HCT116 (cell line): ENCODE measurements around the gene PHTF1. TPM values are rescaled to one million over a fixed set of nuclear protein-coding genes. Genes with fewer than 3 reads are reported as not detected.

Experiments used
- ATAC-seq: fragments of 200-7000 bp; cut with Tn5 transposase; 2 replicates; pipeline ENCODE4 v1.9.1; 2020; ENCODE audit warnings: mild to moderate bottlenecking, moderate library complexity
- BruUV-seq: library from RNA; stranded (reverse); fragments of 400-500 nt; replicated peaks from 2 replicates; lab custom pipeline; 2021; lab: Mats Ljungman, UMichigan
- CTCF ChIA-PET: fragments of 300-600 bp; sonication (Branson Sonifier 250); formaldehyde crosslinking; loops from one replicate; lab custom pipeline; 2021; ENCODE audit warnings: antibody characterized with exemption; lab: Charles Lee
- POLR2A ChIA-PET: fragments of 300-600, 350-600 bp; sonication (Branson Sonifier 250); formaldehyde crosslinking; loops from one replicate; lab custom pipeline; 2021; ENCODE audit warnings: antibody characterized with exemption; lab: Charles Lee
- RAD21 ChIA-PET, 2 experiments: fragments of 300-600 bp; sonication (Branson Sonifier 250); formaldehyde crosslinking; loops; one replicate each; lab custom pipeline; 2023; ENCODE audit warnings: low total read pairs in 2 of 2; ENCODE audit not compliant: uncharacterized antibody in 2 of 2, unreplicated experiment in 2 of 2, low non-redundant PET in 1 of 2; lab: Charles Lee
- DNase-seq: peaks from one replicate; pipeline ENCODE4 v3.0.0-alpha.2; 2010; ENCODE audit warnings: low read depth, low spot score
- H2AFZ ChIP-seq: fragments of 200-600 bp; shearing (Covaris generic), sonication (generic); 2 replicates; pipeline ENCODE4 v1.6.1; 2017; ENCODE audit warnings: low read depth, mixed run types, mixed read lengths, antibody characterized with exemption, low read length; ENCODE audit not compliant: poor library complexity, severe bottlenecking
- H3K27ac ChIP-seq: 2 replicates; pipeline ENCODE4 v1.5.1; 2012; ENCODE audit warnings: low read depth, low read length
- H3K27me3 ChIP-seq: fragments of 200-600 bp; sonication (generic); 2 replicates; pipeline ENCODE4 v1.6.1; 2016; ENCODE audit warnings: mixed run types, low read length, mixed read lengths; ENCODE audit not compliant: insufficient read depth
- H3K36me3 ChIP-seq, 2 experiments: fragments of 200-500 bp in 1 of 2; fragments of 200-600 bp in 1 of 2; sonication (Bioruptor generic) in 1 of 2; sonication (generic) in 1 of 2; 2 replicates each; pipeline versions ENCODE4 v1.5.1 to v1.6.1; 2014 to 2016; ENCODE audit warnings: low read length in 2 of 2, inconsistent platforms in 1 of 2, mixed read lengths in 1 of 2, mixed run types in 1 of 2; ENCODE audit not compliant: insufficient read depth in 2 of 2, control insufficient read depth in 1 of 2
- H3K4me1 ChIP-seq, 2 experiments: fragments of 200-600 bp in 1 of 2; sonication (generic) in 1 of 2; 2 replicates each; pipeline versions ENCODE4 v1.5.1 to v1.6.1; 2012 to 2017; ENCODE audit warnings: low read length in 2 of 2, inconsistent platforms in 1 of 2, mild to moderate bottlenecking in 1 of 2, mixed read lengths in 1 of 2, mixed run types in 1 of 2, moderate library complexity in 1 of 2; ENCODE audit not compliant: insufficient read depth in 2 of 2, control insufficient read depth in 1 of 2
- H3K4me2 ChIP-seq: fragments of 200-600 bp; sonication (generic); 2 replicates; pipeline ENCODE4 v1.6.1; 2017; ENCODE audit warnings: mixed run types, low read length, mixed read lengths
- H3K4me3 ChIP-seq, 2 experiments: fragments of 200-600 bp in 1 of 2; sonication (generic) in 1 of 2; replicated peaks in 1 of 2; 2 replicates each; pipeline ENCODE4 v1.5.1; 2011 to 2016; ENCODE audit warnings: low read length in 2 of 2, control low read depth in 1 of 2, low read depth in 1 of 2, mild to moderate bottlenecking in 1 of 2, mixed read lengths in 1 of 2, mixed run types in 1 of 2
- H3K79me2 ChIP-seq: fragments of 200-600 bp; sonication (generic); 2 replicates; pipeline ENCODE4 v1.6.1; 2017; ENCODE audit warnings: mild to moderate bottlenecking, mixed run types, low read length, moderate library complexity, mixed read lengths; ENCODE audit not compliant: insufficient read depth
- H3K9ac ChIP-seq: fragments of 200-600 bp; sonication (generic); 2 replicates; pipeline ENCODE4 v1.6.1; 2016; ENCODE audit warnings: low read length, mixed read lengths
- H3K9me2 ChIP-seq: fragments of 200-600 bp; sonication (generic), shearing (Covaris generic); 2 replicates; pipeline ENCODE4 v1.6.1; 2017; ENCODE audit warnings: mixed run types, mild to moderate bottlenecking, moderate library complexity; ENCODE audit not compliant: insufficient read depth
- H3K9me3 ChIP-seq, 2 experiments: fragments of 200-500 bp in 1 of 2; fragments of 200-600 bp in 1 of 2; sonication (Bioruptor generic) in 1 of 2; sonication (generic) in 1 of 2; 2 replicates each; pipeline ENCODE4 v1.6.1; 2014 to 2017; ENCODE audit warnings: low read length in 2 of 2, mixed read lengths in 2 of 2, inconsistent platforms in 1 of 2, low read depth in 1 of 2, mild to moderate bottlenecking in 1 of 2, mixed run types in 1 of 2, moderate library complexity in 1 of 2; ENCODE audit not compliant: control insufficient read depth in 1 of 2, insufficient read depth in 1 of 2
- H4K20me1 ChIP-seq: fragments of 200-600 bp; sonication (generic), shearing (Covaris generic); 2 replicates; pipeline ENCODE4 v1.6.1; 2017; ENCODE audit warnings: mixed run types, mild to moderate bottlenecking, moderate library complexity; ENCODE audit not compliant: insufficient read depth
- CBX3 ChIP-seq: IDR thresholded peaks from 2 replicates; pipeline ENCODE4 v1.6.1; 2012; ENCODE audit warnings: low read depth
- ELF1 ChIP-seq: IDR thresholded peaks from 2 replicates; pipeline ENCODE4 v1.6.1; 2012; ENCODE audit warnings: low read depth, borderline replicate concordance
- EZH2phosphoT487 ChIP-seq: fragments of 200-600 bp; IDR thresholded peaks from 2 replicates; pipeline ENCODE4 v1.6.1; 2018; ENCODE audit warnings: antibody characterized with exemption, borderline replicate concordance
- FOSL1 ChIP-seq: IDR thresholded peaks from 2 replicates; pipeline ENCODE4 v1.6.1; 2012; ENCODE audit warnings: low read depth
- POLR2A ChIP-seq: IDR thresholded peaks from 2 replicates; pipeline ENCODE4 v1.7.0; 2011; ENCODE audit warnings: borderline replicate concordance; ENCODE audit not compliant: insufficient read depth, insufficient read length; ENCODE audit errors: extremely low read depth
- POLR2AphosphoS5 ChIP-seq: IDR thresholded peaks from 2 replicates; pipeline ENCODE4 v1.6.1; 2011; ENCODE audit warnings: mild to moderate bottlenecking, low read depth, low read length, moderate library complexity
- SIN3A ChIP-seq: IDR thresholded peaks from 2 replicates; pipeline ENCODE4 v1.6.1; 2012; ENCODE audit warnings: low read depth
- SRF ChIP-seq: IDR thresholded peaks from 2 replicates; pipeline ENCODE4 v1.6.1; 2012; ENCODE audit warnings: low read depth
- TCF7L2 ChIP-seq: IDR thresholded peaks from 2 replicates; pipeline ENCODE4 v1.7.0; 2011; ENCODE audit warnings: borderline replicate concordance, inconsistent platforms; ENCODE audit not compliant: insufficient read depth, insufficient read length; ENCODE audit errors: extremely low read depth
- YY1 ChIP-seq: IDR thresholded peaks from 2 replicates; pipeline ENCODE4 v1.6.1; 2011; ENCODE audit warnings: low read length, low read depth, moderate library complexity, mild to moderate bottlenecking; ENCODE audit not compliant: insufficient replicate concordance; ENCODE audit errors: extremely low read depth
- ZFX ChIP-seq: fragments of 450-650 bp; IDR thresholded peaks from 2 replicates; pipeline ENCODE4 v1.6.1; 2017
- ZNF274 ChIP-seq: fragments of 200-500 bp; sonication (Bioruptor generic); IDR thresholded peaks from 2 replicates; pipeline ENCODE4 v1.6.1; 2014; ENCODE audit warnings: mild to moderate bottlenecking, low read depth, low read length, inconsistent platforms
- intact Hi-C: fragments of 100-400 bp; cut with micrococcal nuclease; formaldehyde crosslinking; loops from 2 replicates; pipeline ENCODE4 v1.10.0; 2022
- total RNA-seq: library from RNA; stranded (reverse); gene quantifications from one replicate; pipeline ENCODE4 v1.2.1, GENCODE V29; 2021; ENCODE audit not compliant: unreplicated experiment
- TF ChIP-seq, protein P1 (sequence below): IDR thresholded peaks from 2 replicates; pipeline ENCODE4 v1.6.1; 2012
- TF ChIP-seq, protein P2 (sequence below): IDR thresholded peaks from 2 replicates; pipeline ENCODE4 v1.6.1; 2011; ENCODE audit warnings: mild to moderate bottlenecking, low read length, moderate library complexity; ENCODE audit not compliant: insufficient replicate concordance; ENCODE audit errors: extremely low read depth
- TF ChIP-seq, protein P3 (sequence below): IDR thresholded peaks from 2 replicates; pipeline ENCODE4 v1.6.1; 2012
- TF ChIP-seq, protein P4 (sequence below): IDR thresholded peaks from 2 replicates; pipeline ENCODE4 v1.6.1; 2012; ENCODE audit warnings: low read depth
- TF ChIP-seq, protein P5 (sequence below), 3 experiments: fragments of 200-600 bp in 1 of 3; sonication (generic) in 1 of 3; IDR thresholded peaks in 2 of 3; conservative IDR thresholded peaks in 1 of 3; 2 replicates each; pipeline ENCODE4 v1.5.1; 2012 to 2017; ENCODE audit warnings: low read depth in 2 of 3, low read length in 2 of 3, antibody characterized with exemption in 1 of 3, borderline replicate concordance in 1 of 3, control low read depth in 1 of 3, mild to moderate bottlenecking in 1 of 3, mixed read lengths in 1 of 3, mixed run types in 1 of 3, moderate library complexity in 1 of 3; ENCODE audit not compliant: insufficient read depth in 1 of 3

PHTF1 gene
- total RNA-seq, 1 experiment from 2014 or later, result 11.4 TPM

DNA sequence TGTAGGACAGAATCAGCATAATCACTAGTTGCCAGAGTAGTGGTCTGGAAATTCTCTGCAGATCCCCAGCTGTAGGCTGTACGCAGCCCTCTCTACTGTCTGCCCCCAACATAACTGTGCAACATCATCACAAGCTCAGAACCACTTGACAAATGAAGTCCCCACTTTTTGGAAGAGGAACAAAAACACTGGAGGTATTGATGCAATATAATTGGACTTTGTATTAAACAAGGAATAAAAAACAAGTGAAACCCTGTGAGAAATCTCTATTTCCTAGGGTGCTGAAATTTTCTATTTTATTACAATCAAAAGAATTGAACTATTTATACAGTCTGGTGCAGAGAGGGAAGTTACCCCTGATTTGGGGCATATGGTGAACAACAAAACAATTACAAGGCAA is 15.2 kb downstream of the PHTF1 start:
- Histone ChIP-seq H3K27me3 (no peaks in the 10 kb centered on the region), H3K36me3 (no peaks in the 10 kb centered on the region), H3K4me1 (peaks cover 0 to 5% of the 10 kb centered on the region in 2 experiments; a peak in 1 of 4 replicates), H2AFZ (no peak overlapping the region), H3K79me2 (no peaks in the 10 kb centered on the region), H3K9me2 (no peaks in the 10 kb centered on the region), H3K4me3 (no peak overlapping the region), H3K27ac (no peak overlapping the region), H3K9me3 (no peaks in the 10 kb centered on the region), H4K20me1 (no peaks in the 10 kb centered on the region)
- DNase-seq (no peak), ATAC-seq (no peak)
- intact Hi-C loops, result no loop called here
- RAD21 ChIA-PET, result no interaction called here
- BruUV-seq, result no TSS peak
- no peak for TF ChIP-seq SIN3A
- no peak for TF ChIP-seq SRF
- no peak for TF ChIP-seq CBX3
- TF ChIP-seq TCF7L2, result no peak
- TF ChIP-seq YY1, result no peak
- no peak for TF ChIP-seq ZFX
- TF ChIP-seq ZNF274, result no peak
- no peak for TF ChIP-seq ELF1
- TF ChIP-seq FOSL1, result no peak
- TF ChIP-seq, protein P1, sequence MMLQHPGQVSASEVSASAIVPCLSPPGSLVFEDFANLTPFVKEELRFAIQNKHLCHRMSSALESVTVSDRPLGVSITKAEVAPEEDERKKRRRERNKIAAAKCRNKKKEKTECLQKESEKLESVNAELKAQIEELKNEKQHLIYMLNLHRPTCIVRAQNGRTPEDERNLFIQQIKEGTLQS, result no peak
- TF ChIP-seq, protein P2, sequence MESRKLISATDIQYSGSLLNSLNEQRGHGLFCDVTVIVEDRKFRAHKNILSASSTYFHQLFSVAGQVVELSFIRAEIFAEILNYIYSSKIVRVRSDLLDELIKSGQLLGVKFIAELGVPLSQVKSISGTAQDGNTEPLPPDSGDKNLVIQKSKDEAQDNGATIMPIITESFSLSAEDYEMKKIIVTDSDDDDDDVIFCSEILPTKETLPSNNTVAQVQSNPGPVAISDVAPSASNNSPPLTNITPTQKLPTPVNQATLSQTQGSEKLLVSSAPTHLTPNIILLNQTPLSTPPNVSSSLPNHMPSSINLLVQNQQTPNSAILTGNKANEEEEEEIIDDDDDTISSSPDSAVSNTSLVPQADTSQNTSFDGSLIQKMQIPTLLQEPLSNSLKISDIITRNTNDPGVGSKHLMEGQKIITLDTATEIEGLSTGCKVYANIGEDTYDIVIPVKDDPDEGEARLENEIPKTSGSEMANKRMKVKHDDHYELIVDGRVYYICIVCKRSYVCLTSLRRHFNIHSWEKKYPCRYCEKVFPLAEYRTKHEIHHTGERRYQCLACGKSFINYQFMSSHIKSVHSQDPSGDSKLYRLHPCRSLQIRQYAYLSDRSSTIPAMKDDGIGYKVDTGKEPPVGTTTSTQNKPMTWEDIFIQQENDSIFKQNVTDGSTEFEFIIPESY, result no peak
- TF ChIP-seq, protein P3, sequence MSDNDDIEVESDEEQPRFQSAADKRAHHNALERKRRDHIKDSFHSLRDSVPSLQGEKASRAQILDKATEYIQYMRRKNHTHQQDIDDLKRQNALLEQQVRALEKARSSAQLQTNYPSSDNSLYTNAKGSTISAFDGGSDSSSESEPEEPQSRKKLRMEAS, result no peak
- TF ChIP-seq EZH2phosphoT487, result no peak
- TF ChIP-seq, protein P4, sequence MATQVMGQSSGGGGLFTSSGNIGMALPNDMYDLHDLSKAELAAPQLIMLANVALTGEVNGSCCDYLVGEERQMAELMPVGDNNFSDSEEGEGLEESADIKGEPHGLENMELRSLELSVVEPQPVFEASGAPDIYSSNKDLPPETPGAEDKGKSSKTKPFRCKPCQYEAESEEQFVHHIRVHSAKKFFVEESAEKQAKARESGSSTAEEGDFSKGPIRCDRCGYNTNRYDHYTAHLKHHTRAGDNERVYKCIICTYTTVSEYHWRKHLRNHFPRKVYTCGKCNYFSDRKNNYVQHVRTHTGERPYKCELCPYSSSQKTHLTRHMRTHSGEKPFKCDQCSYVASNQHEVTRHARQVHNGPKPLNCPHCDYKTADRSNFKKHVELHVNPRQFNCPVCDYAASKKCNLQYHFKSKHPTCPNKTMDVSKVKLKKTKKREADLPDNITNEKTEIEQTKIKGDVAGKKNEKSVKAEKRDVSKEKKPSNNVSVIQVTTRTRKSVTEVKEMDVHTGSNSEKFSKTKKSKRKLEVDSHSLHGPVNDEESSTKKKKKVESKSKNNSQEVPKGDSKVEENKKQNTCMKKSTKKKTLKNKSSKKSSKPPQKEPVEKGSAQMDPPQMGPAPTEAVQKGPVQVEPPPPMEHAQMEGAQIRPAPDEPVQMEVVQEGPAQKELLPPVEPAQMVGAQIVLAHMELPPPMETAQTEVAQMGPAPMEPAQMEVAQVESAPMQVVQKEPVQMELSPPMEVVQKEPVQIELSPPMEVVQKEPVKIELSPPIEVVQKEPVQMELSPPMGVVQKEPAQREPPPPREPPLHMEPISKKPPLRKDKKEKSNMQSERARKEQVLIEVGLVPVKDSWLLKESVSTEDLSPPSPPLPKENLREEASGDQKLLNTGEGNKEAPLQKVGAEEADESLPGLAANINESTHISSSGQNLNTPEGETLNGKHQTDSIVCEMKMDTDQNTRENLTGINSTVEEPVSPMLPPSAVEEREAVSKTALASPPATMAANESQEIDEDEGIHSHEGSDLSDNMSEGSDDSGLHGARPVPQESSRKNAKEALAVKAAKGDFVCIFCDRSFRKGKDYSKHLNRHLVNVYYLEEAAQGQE, result no peak
- TF ChIP-seq POLR2A, result no peak
- no peak for TF ChIP-seq POLR2AphosphoS5
- TF ChIP-seq, protein P5, sequence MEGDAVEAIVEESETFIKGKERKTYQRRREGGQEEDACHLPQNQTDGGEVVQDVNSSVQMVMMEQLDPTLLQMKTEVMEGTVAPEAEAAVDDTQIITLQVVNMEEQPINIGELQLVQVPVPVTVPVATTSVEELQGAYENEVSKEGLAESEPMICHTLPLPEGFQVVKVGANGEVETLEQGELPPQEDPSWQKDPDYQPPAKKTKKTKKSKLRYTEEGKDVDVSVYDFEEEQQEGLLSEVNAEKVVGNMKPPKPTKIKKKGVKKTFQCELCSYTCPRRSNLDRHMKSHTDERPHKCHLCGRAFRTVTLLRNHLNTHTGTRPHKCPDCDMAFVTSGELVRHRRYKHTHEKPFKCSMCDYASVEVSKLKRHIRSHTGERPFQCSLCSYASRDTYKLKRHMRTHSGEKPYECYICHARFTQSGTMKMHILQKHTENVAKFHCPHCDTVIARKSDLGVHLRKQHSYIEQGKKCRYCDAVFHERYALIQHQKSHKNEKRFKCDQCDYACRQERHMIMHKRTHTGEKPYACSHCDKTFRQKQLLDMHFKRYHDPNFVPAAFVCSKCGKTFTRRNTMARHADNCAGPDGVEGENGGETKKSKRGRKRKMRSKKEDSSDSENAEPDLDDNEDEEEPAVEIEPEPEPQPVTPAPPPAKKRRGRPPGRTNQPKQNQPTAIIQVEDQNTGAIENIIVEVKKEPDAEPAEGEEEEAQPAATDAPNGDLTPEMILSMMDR (IDR thresholded peaks at IDR 0.05 in 2 of 3, conservative IDR thresholded peaks at IDR 0.05 in 1 of 3; ENCODE audit: borderline replicate concordance in 1 of 3, insufficient read depth in 1 of 3, low read depth in 2 of 3, low read length in 2 of 3), result no peak
- TF ChIP-seq, all 23 proteins: peak for 0
- Histone ChIP-seq H3K4me2 (no peak overlapping the region), H3K9ac (no peak overlapping the region)
- ChIA-PET POLR2A (no interaction called here), CTCF (no interaction called here)
